ENCODE measurements around the gene SKIC8. TPM values are rescaled to one million over a fixed set of nuclear protein-coding genes. Genes with fewer than 3 reads are reported as not detected.

SKIC8 gene
- total and polyA plus RNA-seq, 2 of the 13 experiments (the other 11 are each of a cell fraction or from before 2014, with no cell fraction given): 69.5 to 70.6 TPM

- in situ Hi-C loops (cut with HindIII; ENCODE audit: extremely low pct_ligation_motif_present, low pct_unique_long_range_greater_than_20kb) (loop anchor here (5.0 kb wide), 1 partner anchor 109 kb away; no protein-coding TSS in a partner anchor), intact Hi-C loops (cut with micrococcal nuclease; ENCODE audit: unreplicated experiment) (no loop called here)
- DNase-seq (ENCODE audit: low spot score) (no peak), FAIRE-seq (no peak), ATAC-seq (no peak)
- H3K4me3 ChIP-seq (replicated peaks in 1 of 3; ENCODE audit: insufficient read depth in 1 of 3, low read depth in 2 of 3, low read length in 3 of 3): no peak overlapping the region
- peaks cover 2 to 35% of the 10 kb centered on the region in 2 experiments; a peak in 4 of 5 replicates for H3K27me3 ChIP-seq (ENCODE audit: control insufficient read depth in 1 of 2, insufficient read depth in 2 of 2, low read length in 2 of 2)
- no peak overlapping the region for H3K9ac ChIP-seq (ENCODE audit: insufficient read depth, low read depth, low read length)
- H3K27ac ChIP-seq (ENCODE audit: extremely low read length, insufficient read depth, low read length): no peak overlapping the region
- BruUV-seq (replicated peaks): no TSS peak
- ChIA-PET POLR2A (interaction anchor here (1.0 kb wide), 1 partner anchor 125 kb away, joined by 3 read pairs; the partner anchor contains the start of gene IREB2), CTCF (ENCODE audit: low intra/inter-chr PET ratio, low total read pairs) (no interaction called here)
- H2AFZ ChIP-seq (ENCODE audit: low read length): no peak overlapping the region
- no peak for TF ChIP-seq FOXA3 (CRISPR knock-in tag; IDR thresholded peaks at IDR 0.05)
- no peak for TF ChIP-seq ZNF350 (CRISPR knock-in tag; IDR thresholded peaks at IDR 0.05; ENCODE audit: borderline replicate concordance, low read depth)
- no peak for TF ChIP-seq TCF7L2 (IDR thresholded peaks at IDR 0.05; ENCODE audit: low read depth, low read length)
- TF ChIP-seq ZNF639 (CRISPR knock-in tag; conservative IDR thresholded peaks at IDR 0.05): no peak
- TF ChIP-seq MTERF4 (CRISPR knock-in tag; IDR thresholded peaks at IDR 0.05): no peak
- TF ChIP-seq ZMAT3 (CRISPR knock-in tag; conservative IDR thresholded peaks at IDR 0.05): no peak
- no peak for TF ChIP-seq GFI1 (CRISPR knock-in tag; IDR thresholded peaks at IDR 0.05; ENCODE audit: borderline replicate concordance)
- no peak for TF ChIP-seq SPEN (CRISPR knock-in tag; IDR thresholded peaks at IDR 0.05; ENCODE audit: low read depth)
- TF ChIP-seq HBP1 (CRISPR knock-in tag; IDR thresholded peaks at IDR 0.05; ENCODE audit: low read depth): no peak
- no peak for TF ChIP-seq NCOA2 (CRISPR knock-in tag; IDR thresholded peaks at IDR 0.05)
- no peak for TF ChIP-seq SP5 (CRISPR knock-in tag; IDR thresholded peaks at IDR 0.05; ENCODE audit: borderline replicate concordance, low read depth)
- TF ChIP-seq KLF9 (CRISPR knock-in tag; IDR thresholded peaks at IDR 0.05; ENCODE audit: low read depth): no peak
- TF ChIP-seq ZSCAN5A (CRISPR knock-in tag; IDR thresholded peaks at IDR 0.05; ENCODE audit: borderline replicate concordance): no peak
- TF ChIP-seq ZNF569 (CRISPR knock-in tag; IDR thresholded peaks at IDR 0.05; ENCODE audit: borderline replicate concordance): no peak
- no peak for TF ChIP-seq ZNF17 (CRISPR knock-in tag; IDR thresholded peaks at IDR 0.05)
- no peak for TF ChIP-seq ATF7-NPFF (CRISPR knock-in tag; IDR thresholded peaks at IDR 0.05; ENCODE audit: low read depth)
- TF ChIP-seq ZBTB14 (CRISPR knock-in tag; IDR thresholded peaks at IDR 0.05): no peak
- TF ChIP-seq GMEB1 (CRISPR knock-in tag; IDR thresholded peaks at IDR 0.05; ENCODE audit: borderline replicate concordance): no peak
- H3K4me1 ChIP-seq (ENCODE audit: insufficient read depth, low read length): peaks cover 5% of the 10 kb centered on the region; the same call in 1 of the 2 replicates
- no peaks in the 10 kb centered on the region for H3K36me3 ChIP-seq (replicated peaks in 1 of 2; ENCODE audit: control insufficient read depth in 1 of 2, insufficient read depth in 2 of 2, low read length in 2 of 2)
- no peaks in the 10 kb centered on the region for H4K20me1 ChIP-seq (ENCODE audit: insufficient read depth, low read length)
- no peaks in the 10 kb centered on the region for H3K9me3 ChIP-seq (ENCODE audit: low read length)
- H3K79me2 ChIP-seq (ENCODE audit: insufficient read depth, low read length): no peaks in the 10 kb centered on the region
- H3K4me2 ChIP-seq (ENCODE audit: low read depth, low read length): no peak overlapping the region
- 26% methylated on average over 5 of the region's 5 CpGs for WGBS (ENCODE audit: low lambda C conversion rate)
These were observed 13.5 kb upstream of the SKIC8 start for GRCh38 chr15:78312957-78313356.
